ENCODE measurements around the gene NINL. TPM values are rescaled to one million over a fixed set of nuclear protein-coding genes. Genes with fewer than 3 reads are reported as not detected.
A peak's percentile ranks its signal among the peaks of the same experiment; 100 is the strongest.

Gene NINL
- total RNA-seq, 1 experiment from 2014 or later: 7.2 TPM

DNA sequence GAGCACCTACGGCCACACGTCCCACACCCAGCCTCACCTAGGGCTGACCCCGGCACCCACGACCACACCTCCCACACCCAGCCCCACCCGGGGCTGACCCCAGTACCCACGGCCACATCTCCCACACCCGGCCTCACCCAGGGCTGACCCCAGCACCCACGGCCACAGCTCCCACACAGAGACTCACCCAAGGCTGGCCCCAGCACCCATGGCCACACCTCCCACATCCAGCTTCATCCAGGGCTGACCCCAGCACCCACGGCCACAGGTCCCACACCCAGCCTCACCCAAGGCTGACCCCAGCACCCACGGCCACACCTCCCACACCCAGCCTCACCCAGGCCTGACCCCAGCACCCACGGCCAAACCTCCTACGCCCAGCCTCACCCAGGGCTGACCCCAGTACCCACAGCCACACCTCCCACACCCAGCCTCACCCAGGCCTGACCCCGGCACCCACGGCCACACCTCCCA lies 36.7 kb downstream of the NINL start:
- H2AFZ ChIP-seq (ENCODE audit: low read depth, low read length, poor library complexity, severe bottlenecking): no peak overlapping the region
- CTCF ChIA-PET: no interaction called here
- DNase-seq (ENCODE audit: low read depth, low spot score) (no peak), ATAC-seq (no peak)
- H3K36me3 ChIP-seq (ENCODE audit: control insufficient read depth in 1 of 2, insufficient read depth in 2 of 2, low read length in 2 of 2): no peaks in the 10 kb centered on the region
- intact Hi-C loops (cut with micrococcal nuclease): loop anchor here (10.0 kb wide), 2 partner anchors 124 to 146 kb away; partner anchors contain the start of gene ZNF337
- H3K9me2 ChIP-seq (ENCODE audit: insufficient read depth): no peaks in the 10 kb centered on the region
- no peak overlapping the region for H3K4me3 ChIP-seq (replicated peaks in 1 of 2; ENCODE audit: low read depth in 1 of 2, low read length in 2 of 2)
- H3K4me2 ChIP-seq (ENCODE audit: low read length): peak overlapping the region; percentile 48
- H3K79me2 ChIP-seq (ENCODE audit: insufficient read depth, low read length): no peaks in the 10 kb centered on the region
- no peaks in the 10 kb centered on the region for H4K20me1 ChIP-seq (ENCODE audit: insufficient read depth)
- H3K27ac ChIP-seq (ENCODE audit: low read depth, low read length): peak overlapping the region; percentile 35; the same call in 1 of the 2 replicates
- H3K9me3 ChIP-seq (ENCODE audit: control insufficient read depth in 1 of 2, insufficient read depth in 1 of 2, low read depth in 1 of 2, low read length in 2 of 2): no peaks in the 10 kb centered on the region
- no peak overlapping the region for H3K9ac ChIP-seq (ENCODE audit: low read length)
- H3K27me3 ChIP-seq (ENCODE audit: insufficient read depth, low read length): no peaks in the 10 kb centered on the region
- TF ChIP-seq CEBPB (IDR thresholded peaks at IDR 0.05; ENCODE audit: low read depth): no peak
- TF ChIP-seq EGR1 (IDR thresholded peaks at IDR 0.05; ENCODE audit: low read depth): no peak
- no peak for TF ChIP-seq SP1 (IDR thresholded peaks at IDR 0.05; ENCODE audit: low read depth)
- no peak for TF ChIP-seq JUND (IDR thresholded peaks at IDR 0.05)
- TF ChIP-seq TCF7L2 (IDR thresholded peaks at IDR 0.05; ENCODE audit: borderline replicate concordance, extremely low read depth, insufficient read depth, insufficient read length): no peak
- TF ChIP-seq MAX (IDR thresholded peaks at IDR 0.05): no peak
- TF ChIP-seq EZH2phosphoT487 (IDR thresholded peaks at IDR 0.05; ENCODE audit: borderline replicate concordance): no peak
- no peak for TF ChIP-seq FOSL1 (IDR thresholded peaks at IDR 0.05; ENCODE audit: low read depth)
- no peak for TF ChIP-seq POLR2A (IDR thresholded peaks at IDR 0.05; ENCODE audit: borderline replicate concordance, extremely low read depth, insufficient read depth, insufficient read length)
- TF ChIP-seq ELF1 (IDR thresholded peaks at IDR 0.05; ENCODE audit: borderline replicate concordance, low read depth): no peak
- TF ChIP-seq ZFX (IDR thresholded peaks at IDR 0.05): no peak
- no peak for TF ChIP-seq ATF3 (IDR thresholded peaks at IDR 0.05)
- no peak for TF ChIP-seq SIN3A (IDR thresholded peaks at IDR 0.05; ENCODE audit: low read depth)
- no peak for TF ChIP-seq ZNF274 (IDR thresholded peaks at IDR 0.05; ENCODE audit: low read depth, low read length)
- TF ChIP-seq, protein P1, sequence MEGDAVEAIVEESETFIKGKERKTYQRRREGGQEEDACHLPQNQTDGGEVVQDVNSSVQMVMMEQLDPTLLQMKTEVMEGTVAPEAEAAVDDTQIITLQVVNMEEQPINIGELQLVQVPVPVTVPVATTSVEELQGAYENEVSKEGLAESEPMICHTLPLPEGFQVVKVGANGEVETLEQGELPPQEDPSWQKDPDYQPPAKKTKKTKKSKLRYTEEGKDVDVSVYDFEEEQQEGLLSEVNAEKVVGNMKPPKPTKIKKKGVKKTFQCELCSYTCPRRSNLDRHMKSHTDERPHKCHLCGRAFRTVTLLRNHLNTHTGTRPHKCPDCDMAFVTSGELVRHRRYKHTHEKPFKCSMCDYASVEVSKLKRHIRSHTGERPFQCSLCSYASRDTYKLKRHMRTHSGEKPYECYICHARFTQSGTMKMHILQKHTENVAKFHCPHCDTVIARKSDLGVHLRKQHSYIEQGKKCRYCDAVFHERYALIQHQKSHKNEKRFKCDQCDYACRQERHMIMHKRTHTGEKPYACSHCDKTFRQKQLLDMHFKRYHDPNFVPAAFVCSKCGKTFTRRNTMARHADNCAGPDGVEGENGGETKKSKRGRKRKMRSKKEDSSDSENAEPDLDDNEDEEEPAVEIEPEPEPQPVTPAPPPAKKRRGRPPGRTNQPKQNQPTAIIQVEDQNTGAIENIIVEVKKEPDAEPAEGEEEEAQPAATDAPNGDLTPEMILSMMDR (IDR thresholded peaks at IDR 0.05 in 2 of 3, conservative IDR thresholded peaks at IDR 0.05 in 1 of 3; ENCODE audit: borderline replicate concordance in 1 of 3, insufficient read depth in 1 of 3, low read depth in 2 of 3, low read length in 2 of 3): no peak
- TF ChIP-seq YY1 (IDR thresholded peaks at IDR 0.05; ENCODE audit: extremely low read depth, insufficient replicate concordance, low read depth, low read length): no peak
- TF ChIP-seq POLR2AphosphoS5 (IDR thresholded peaks at IDR 0.05; ENCODE audit: low read depth, low read length): no peak
- RAD21 ChIA-PET (ENCODE audit: low non-redundant PET in 1 of 2, low total read pairs in 2 of 2, uncharacterized antibody in 2 of 2, unreplicated experiment in 2 of 2): no interaction called here
- peaks cover 16 to 24% of the 10 kb centered on the region in 2 experiments for H3K4me1 ChIP-seq (ENCODE audit: control insufficient read depth in 1 of 2, insufficient read depth in 2 of 2, low read length in 2 of 2)
- POLR2A ChIA-PET: no interaction called here
- no TSS peak for BruUV-seq (replicated peaks)
